Adipocyte (in vitro differentiated cells): ENCODE results near the gene ANK3.

Source experiments
- DNase-seq: peaks from one replicate; pipeline ENCODE4 v3.0.0-alpha.2; 2015; ENCODE audit warnings: low read depth
- H3K27me3 ChIP-seq: replicated peaks from 2 replicates; pipeline ENCODE4 v1.7.0; 2013; ENCODE audit warnings: mild to moderate bottlenecking, low read length, moderate library complexity; ENCODE audit not compliant: control insufficient read depth, insufficient read depth
- H3K36me3 ChIP-seq: 2 replicates; pipeline ENCODE4 v1.7.0; 2013; ENCODE audit warnings: low read length, mild to moderate bottlenecking, moderate library complexity; ENCODE audit not compliant: control insufficient read depth, insufficient read depth, severe bottlenecking
- H3K4me1 ChIP-seq: 2 replicates; pipeline ENCODE4 v1.7.0; 2013; ENCODE audit warnings: mild to moderate bottlenecking, low read length, moderate library complexity; ENCODE audit not compliant: control insufficient read depth, insufficient read depth
- H3K4me3 ChIP-seq: 2 replicates; pipeline ENCODE4 v1.7.0; 2013; ENCODE audit warnings: mild to moderate bottlenecking, low read length, moderate library complexity
- H3K9ac ChIP-seq: 2 replicates; pipeline ENCODE4 v1.7.0; 2013; ENCODE audit warnings: mild to moderate bottlenecking, low read length, moderate library complexity
- H3K9me3 ChIP-seq: 2 replicates; pipeline ENCODE4 v1.7.0; 2013; ENCODE audit warnings: mild to moderate bottlenecking, low read length, moderate library complexity; ENCODE audit not compliant: control insufficient read depth

ANK3 gene

GRCh38 chr10:60209874-60210570, 179.7 kb downstream of the ANK3 start:
- Histone ChIP-seq H3K27me3 (no peaks in the 10 kb centered on the region), H3K4me3 (no peak overlapping the region), H3K9ac (no peak overlapping the region), H3K9me3 (peaks cover 12% of the 10 kb centered on the region), H3K36me3 (no peaks in the 10 kb centered on the region), H3K4me1 (no peaks in the 10 kb centered on the region)
- DNase-seq = no peak

- H3K9ac ChIP-seq = no peak overlapping the region
- no peaks in the 10 kb centered on the region for H3K27me3 ChIP-seq
- H3K36me3 ChIP-seq = no peaks in the 10 kb centered on the region
- H3K9me3 ChIP-seq = peaks cover 12% of the 10 kb centered on the region
- no peak overlapping the region for H3K4me3 ChIP-seq
- no peaks in the 10 kb centered on the region for H3K4me1 ChIP-seq
- peak; percentile 78 for DNase-seq
These were observed 180.9 kb downstream of the ANK3 start for GRCh38 chr10:60208676-60209269.

GRCh38 chr10:60207894-60208293, 181.8 kb downstream of the ANK3 start:
- Histone ChIP-seq H3K9ac (no peak overlapping the region), H3K9me3 (peaks cover 12% of the 10 kb centered on the region), H3K4me3 (no peak overlapping the region), H3K36me3 (no peaks in the 10 kb centered on the region), H3K4me1 (no peaks in the 10 kb centered on the region), H3K27me3 (no peaks in the 10 kb centered on the region)
- DNase-seq = no peak

GRCh38 chr10:60206735-60207134, 182.9 kb downstream of the ANK3 start:
- no peaks in the 10 kb centered on the region for H3K4me1 ChIP-seq
- H3K9me3 ChIP-seq = peaks cover 4% of the 10 kb centered on the region
- DNase-seq = peak; percentile 34
- no peaks in the 10 kb centered on the region for H3K36me3 ChIP-seq
- no peak overlapping the region for H3K9ac ChIP-seq
- H3K4me3 ChIP-seq = no peak overlapping the region
- H3K27me3 ChIP-seq = no peaks in the 10 kb centered on the region

- Histone ChIP-seq H3K9me3 (no peaks in the 10 kb centered on the region), H3K9ac (no peak overlapping the region), H3K27me3 (no peaks in the 10 kb centered on the region), H3K4me3 (no peak overlapping the region), H3K4me1 (no peaks in the 10 kb centered on the region), H3K36me3 (no peaks in the 10 kb centered on the region)
- no peak for DNase-seq
These were observed 183.9 kb downstream of the ANK3 start for GRCh38 chr10:60205741-60206140.

GRCh38 chr10:60203993-60204618, 185.6 kb downstream of the ANK3 start:
- Histone ChIP-seq H3K9me3 (no peaks in the 10 kb centered on the region), H3K27me3 (no peaks in the 10 kb centered on the region), H3K9ac (no peak overlapping the region), H3K4me3 (no peak overlapping the region), H3K4me1 (no peaks in the 10 kb centered on the region), H3K36me3 (no peaks in the 10 kb centered on the region)
- peak; percentile 81 for DNase-seq

GRCh38 chr10:60200682-60201053, 189.0 kb downstream of the ANK3 start:
- no peak for DNase-seq
- H3K4me3 ChIP-seq = no peak overlapping the region

GRCh38 chr10:60200012-60200681, 189.5 kb downstream of the ANK3 start:
- H3K4me3 ChIP-seq = no peak overlapping the region
- peaks cover 6% of the 10 kb centered on the region for H3K4me1 ChIP-seq
- no peaks in the 10 kb centered on the region for H3K27me3 ChIP-seq
- DNase-seq = no peak
- H3K9ac ChIP-seq = no peak overlapping the region
- H3K9me3 ChIP-seq = no peaks in the 10 kb centered on the region
- H3K36me3 ChIP-seq = no peaks in the 10 kb centered on the region

More at GRCh38 chr10:60200682-60201053, 189.0 kb downstream of the ANK3 start:
- Histone ChIP-seq H3K27me3 (no peaks in the 10 kb centered on the region), H3K9me3 (no peaks in the 10 kb centered on the region), H3K9ac (no peak overlapping the region), H3K4me1 (peaks cover 6% of the 10 kb centered on the region), H3K36me3 (no peaks in the 10 kb centered on the region)

- H3K27me3 ChIP-seq = no peaks in the 10 kb centered on the region
- H3K36me3 ChIP-seq = no peaks in the 10 kb centered on the region
- no peak for DNase-seq
- no peaks in the 10 kb centered on the region for H3K9me3 ChIP-seq
- peaks cover 6% of the 10 kb centered on the region for H3K4me1 ChIP-seq
- H3K4me3 ChIP-seq = no peak overlapping the region
- H3K9ac ChIP-seq = no peak overlapping the region
These were observed 192.5 kb downstream of the ANK3 start for GRCh38 chr10:60197206-60197605.

GRCh38 chr10:60194421-60194820, 195.3 kb downstream of the ANK3 start:
- H3K9ac ChIP-seq = no peak overlapping the region
- no peak overlapping the region for H3K4me3 ChIP-seq
- H3K36me3 ChIP-seq = no peaks in the 10 kb centered on the region
- H3K4me1 ChIP-seq = peaks cover 6% of the 10 kb centered on the region
- H3K27me3 ChIP-seq = no peaks in the 10 kb centered on the region
- no peak for DNase-seq
- H3K9me3 ChIP-seq = peaks cover 7% of the 10 kb centered on the region

- peaks cover 7% of the 10 kb centered on the region for H3K9me3 ChIP-seq
- H3K9ac ChIP-seq = no peak overlapping the region
- no peak overlapping the region for H3K4me3 ChIP-seq
- DNase-seq = no peak
- H3K27me3 ChIP-seq = no peaks in the 10 kb centered on the region
- no peaks in the 10 kb centered on the region for H3K36me3 ChIP-seq
- H3K4me1 ChIP-seq = peaks cover 6% of the 10 kb centered on the region
These were observed 196.7 kb downstream of the ANK3 start for GRCh38 chr10:60192946-60193345.
